HG02759 (cell line): ENCODE measurements around the gene CPPED1.

ENCODE experiments used
- ATAC-seq: cut with Tn5 transposase; IDR thresholded peaks from one replicate; pipeline ENCODE4 v1.9.1; 2021; ENCODE audit warnings: mild to moderate bottlenecking, moderate library complexity; ENCODE audit not compliant: unreplicated experiment

The CPPED1 gene

DNA sequence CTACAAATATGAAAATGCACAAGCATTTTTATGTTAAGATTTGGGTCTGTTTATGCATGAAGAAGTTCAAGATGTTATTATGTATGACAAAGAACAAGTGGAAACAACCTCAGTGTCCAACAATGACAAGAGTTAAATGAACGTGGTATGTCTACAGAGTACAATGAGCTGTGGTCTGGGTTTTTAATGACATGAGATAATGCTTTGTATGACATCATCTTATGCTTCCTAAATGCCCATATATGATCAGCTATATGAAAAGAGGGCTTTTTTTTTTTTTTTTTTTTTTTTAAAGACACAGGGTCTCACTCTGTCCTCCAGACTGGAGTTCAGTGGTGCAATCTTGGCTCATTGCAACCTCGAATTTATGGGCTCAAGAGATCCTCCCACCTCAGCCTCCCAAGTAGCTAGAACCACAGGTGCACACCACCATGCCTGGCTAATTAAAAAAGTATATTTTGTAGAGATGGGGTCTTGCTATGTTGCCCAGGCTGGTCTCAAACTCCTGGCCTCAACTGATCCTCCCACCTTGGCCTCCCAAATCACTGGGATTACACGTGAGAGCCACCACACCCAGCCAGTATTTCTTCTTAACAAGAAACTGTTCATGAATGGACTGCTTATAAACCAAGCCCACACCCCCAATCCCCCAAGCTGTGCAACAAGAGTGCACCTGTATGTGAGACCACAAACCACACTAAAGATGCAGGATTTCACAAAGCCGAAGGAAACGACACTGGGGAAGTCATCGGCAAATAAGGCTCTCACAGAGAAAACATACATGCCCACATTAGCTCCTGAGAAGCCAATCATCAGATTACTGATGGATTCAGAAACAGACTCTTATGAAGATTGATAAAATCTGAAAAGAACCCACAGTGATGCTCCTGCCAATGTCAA lies 114.5 kb downstream of the CPPED1 start:
- ATAC-seq = no peak

DNA sequence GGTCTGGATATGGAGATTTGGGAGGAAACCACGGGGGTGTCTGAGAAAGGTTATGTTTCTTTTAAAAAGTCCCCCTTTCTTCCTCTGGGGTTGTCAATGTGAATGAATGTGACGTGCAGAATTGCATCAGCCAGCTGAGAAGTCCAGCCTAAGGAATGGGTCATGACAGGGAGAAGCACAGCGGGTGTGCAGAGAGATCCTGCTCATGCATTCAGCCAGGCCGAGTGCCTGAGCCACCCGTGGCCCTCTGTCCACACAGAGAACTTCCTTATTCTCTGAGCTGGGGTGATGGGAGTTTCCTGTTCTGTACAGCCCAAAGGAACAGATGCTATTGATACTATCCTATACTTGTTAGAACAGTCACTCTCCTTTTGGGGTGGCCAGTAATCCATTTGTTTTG lies 117.9 kb downstream of the CPPED1 start:
- ATAC-seq = no peak

DNA sequence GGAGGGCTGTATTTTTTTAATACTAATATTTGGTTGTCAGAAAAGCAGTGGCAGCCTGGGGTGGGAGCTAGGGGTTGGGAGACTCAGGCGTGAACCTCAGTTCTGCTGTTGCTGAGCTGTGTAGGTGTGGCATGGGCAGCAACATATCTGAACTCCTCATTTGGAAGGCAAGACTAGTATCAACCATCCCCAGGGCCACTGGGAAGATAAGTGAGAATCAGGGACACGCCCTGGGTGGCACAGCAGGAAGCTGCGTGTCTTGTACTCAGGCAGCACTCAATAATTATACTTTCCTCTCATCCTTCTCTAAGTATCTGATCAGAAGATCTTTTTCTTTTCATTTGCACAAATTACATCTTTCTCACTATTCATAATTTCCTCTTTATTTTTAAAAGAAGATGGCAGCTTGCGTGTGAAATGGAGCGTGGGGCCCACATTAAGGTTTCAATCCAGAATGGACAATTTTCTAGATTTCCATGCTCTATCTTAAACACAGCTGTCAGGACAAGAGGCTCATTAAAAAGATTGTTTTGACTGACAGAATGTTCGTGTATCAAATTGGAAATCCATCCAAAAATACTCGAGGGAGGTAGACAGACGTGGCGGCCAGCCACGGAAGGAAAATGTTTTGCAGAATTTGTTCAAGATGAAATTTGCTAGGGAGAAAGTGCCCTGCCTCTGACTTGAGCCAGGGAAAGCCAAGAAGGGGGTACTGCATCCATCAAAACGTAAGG lies 121.1 kb downstream of the CPPED1 start:
- no peak for ATAC-seq

DNA sequence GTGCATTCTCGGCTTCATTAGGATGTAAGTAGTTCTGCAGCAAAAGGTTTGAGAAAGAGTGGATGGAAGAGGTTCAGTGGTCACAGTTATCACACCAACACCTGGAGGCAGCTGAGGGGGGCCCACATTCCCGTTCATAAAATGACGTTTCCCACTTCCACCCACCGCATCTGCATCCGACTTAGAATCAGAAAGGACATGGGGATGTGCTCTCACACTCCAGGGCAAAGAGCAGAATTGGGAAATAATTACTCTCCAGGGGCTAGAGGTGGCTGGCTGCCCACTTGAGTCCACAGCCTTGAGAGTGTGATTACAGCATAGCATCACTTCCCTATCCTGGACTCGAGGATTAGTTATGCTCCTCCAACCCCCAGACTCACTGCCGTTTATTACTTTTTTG lies 122.0 kb downstream of the CPPED1 start:
- ATAC-seq = no peak

DNA sequence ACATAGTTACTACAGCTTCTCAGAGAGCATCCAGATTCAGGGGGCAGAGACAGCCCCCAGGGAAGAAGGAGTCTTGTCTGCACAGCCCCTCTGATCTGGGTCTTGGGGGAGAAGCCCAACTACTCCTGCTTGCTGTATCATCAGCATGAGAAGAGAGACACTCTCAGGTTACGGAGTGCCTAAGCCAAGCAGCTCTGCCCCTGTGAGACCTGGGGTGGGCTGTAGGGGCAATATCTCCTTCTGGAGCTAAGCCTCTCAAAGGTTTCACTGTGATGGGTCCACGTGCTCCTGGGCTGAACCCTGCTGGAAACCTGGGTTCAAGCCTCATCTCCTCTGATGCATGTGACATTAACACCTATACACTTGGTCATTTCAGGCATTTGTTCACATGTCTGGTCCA lies 123.2 kb downstream of the CPPED1 start:
- no peak for ATAC-seq

DNA sequence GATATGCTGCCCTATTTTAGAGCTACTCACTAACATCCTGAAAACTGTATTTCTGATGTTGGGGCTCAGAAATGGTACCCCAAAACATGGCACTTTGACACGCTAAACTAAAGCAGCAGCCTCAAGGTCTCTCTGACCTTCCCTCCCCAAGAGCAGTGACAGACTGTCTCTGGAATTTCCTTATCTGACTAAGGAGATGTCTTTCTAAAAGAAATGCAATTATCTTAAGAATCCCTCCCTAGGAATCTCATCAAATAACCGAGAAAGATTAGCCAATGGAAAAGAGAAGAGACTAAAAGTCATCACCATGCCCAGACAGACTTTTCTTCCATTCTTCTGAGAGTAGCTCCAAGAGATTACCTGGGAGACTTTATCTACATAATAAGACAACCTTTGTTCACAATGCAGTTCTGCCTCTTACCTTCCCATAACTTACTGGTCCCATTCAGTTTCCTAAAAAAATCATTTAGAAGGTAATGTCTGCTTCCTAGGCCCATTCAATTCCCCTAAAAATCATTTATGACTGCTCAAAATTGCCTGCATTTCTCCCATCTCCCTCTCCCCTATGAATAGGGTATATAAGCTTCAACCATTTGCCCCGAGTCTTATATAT lies 123.9 kb downstream of the CPPED1 start:
- no peak for ATAC-seq

DNA sequence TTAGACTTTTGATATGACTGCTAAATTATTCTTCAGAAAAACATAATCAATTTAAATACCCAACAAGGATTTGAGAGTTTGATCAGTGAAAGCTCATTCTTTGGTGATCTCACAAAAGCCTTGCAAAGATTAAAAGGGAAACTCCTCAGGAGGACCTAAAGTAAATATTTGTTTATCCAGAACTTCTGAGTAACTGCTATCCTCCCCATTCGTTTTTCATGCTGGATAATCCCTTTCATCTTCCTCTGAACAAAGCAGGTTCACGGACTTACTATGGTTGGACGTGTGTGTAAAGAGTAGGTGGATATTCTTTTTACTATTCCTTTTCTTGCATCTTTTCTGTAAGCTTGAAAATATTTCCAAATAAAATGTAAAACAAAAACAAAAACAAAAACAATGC lies 124.7 kb downstream of the CPPED1 start:
- no peak for ATAC-seq

DNA sequence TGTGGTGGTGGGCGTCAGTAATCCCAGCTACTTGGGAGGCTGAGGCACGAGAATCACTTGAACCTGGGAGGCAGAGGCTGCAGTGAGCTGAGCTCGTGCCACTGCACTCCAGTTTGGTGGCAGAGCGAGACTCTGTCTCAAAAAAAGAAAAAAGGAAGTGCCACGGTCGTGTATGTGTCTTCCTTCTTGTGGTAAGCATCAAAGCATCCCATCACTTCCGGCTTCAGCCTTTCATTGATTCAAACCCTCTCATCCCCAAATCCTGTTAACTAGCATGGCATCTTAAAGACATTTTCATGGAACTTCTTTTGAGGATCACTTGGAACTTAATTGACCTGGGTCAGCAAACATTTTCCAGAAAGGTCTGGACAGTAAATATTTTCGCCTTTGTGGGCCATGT lies 126.2 kb downstream of the CPPED1 start:
- no peak for ATAC-seq

DNA sequence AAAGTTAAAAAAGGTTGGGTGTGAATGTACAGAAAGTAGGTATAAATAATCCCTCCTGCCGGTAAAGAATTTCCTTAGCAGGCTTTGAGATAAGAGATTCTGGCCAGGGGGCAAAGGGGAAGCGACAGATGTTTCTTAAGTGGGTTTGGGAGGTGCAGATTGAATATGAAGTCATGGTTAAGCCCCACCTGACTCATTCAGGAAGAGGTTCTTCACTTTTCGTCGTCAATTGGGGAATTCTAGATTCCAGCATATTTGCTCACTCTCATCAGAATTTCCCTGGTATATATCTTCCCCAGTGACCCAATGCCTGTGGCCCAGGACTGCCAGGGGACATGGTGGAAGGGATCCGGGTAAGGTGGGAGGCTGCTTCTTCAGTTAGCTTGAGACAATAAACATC lies 127.8 kb downstream of the CPPED1 start:
- ATAC-seq = no peak

DNA sequence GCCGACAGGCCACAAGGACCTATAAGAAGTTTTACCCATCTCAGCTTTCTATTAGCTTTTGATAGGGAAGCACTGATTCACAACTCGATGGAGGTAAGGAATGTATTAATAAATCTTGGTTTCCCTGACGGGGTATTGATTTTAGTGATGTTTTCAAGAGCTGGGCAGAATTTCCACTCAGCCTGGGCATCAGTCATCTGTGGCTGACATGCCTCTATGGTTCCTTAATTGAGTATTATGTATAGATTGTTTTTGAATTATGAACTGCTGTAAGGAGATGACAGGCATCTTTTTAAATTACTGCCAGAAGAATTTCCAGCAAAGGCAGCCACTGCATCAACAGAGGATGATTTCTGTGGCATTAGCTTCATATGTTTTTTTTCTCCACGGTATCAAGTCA lies 128.6 kb downstream of the CPPED1 start:
- no peak for ATAC-seq

DNA sequence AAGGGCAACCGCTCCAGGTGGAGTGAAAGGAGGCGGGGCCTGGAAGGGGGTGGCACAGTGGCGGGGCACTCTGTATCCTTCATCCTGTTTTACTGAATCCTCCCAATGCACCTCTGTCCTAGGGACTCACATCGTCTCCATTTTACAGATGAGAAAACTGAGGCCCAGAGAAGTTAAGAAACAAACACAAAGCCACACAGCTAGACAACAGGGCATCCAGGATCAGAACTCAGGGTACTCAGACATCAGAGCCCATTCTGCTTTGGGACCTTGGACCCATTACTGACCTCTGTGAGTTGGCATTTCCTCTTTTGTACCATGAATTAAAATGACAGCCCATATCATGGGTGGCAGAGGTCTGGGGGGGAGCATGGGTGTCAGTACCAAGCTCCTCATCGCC lies 129.2 kb downstream of the CPPED1 start:
- no peak for ATAC-seq

DNA sequence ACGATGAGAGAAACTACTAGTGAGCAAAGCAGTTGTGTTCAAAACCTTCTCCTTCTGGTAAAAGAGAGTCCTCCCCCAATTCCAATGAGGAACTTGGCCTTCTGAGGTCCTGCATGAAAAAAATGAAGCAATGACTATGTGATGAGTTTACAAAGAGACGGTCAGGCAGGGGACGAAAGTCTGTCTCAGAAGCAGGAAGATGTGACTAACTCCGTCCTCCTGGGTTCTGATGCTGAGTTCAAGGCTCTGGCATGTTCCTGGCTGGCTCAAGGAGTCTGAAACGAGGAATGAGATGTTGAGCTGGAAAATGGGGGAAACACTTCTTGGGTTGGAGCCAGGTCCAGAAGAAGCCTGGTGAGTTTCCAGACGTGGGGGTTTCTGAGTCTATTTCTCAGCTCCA lies 129.6 kb downstream of the CPPED1 start:
- ATAC-seq = no peak

DNA sequence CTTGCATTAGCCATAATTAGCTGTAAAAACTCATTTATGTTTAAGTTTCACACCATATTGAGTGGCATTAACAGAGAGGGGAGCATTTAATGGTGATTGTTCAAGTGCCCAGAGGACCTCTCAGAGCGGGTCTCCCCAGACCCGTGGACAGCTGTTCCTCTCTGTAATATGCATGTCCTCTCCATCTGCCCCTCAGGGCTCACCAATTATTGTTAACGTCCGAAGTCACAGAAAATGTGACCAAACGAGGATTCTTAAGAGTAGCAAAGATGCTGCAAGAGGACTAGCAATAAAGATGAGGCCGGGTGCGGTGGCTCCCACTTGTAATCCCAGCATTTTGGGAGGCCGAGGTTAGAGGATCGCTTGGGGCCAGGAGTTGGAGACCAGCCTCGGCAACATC lies 130.2 kb downstream of the CPPED1 start:
- no peak for ATAC-seq

DNA sequence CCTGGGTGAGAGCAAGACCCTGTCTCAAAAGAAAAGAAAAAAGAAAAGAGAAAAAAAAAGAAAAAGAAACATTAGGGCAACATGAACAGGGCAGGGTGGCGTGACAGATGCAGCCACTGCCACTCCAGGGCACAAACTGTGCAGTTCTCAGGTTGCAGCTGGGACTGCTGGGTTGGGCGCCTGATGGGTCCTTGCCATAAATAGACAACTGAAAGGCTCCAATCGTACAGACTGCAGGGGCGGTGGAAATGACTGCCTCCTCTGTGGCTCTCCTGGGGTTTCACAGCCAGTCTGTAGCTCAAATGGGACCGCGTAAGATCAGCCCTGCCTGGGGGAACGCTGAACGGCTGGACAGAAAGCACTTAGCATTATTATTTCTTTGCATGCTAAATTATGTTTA lies 130.7 kb downstream of the CPPED1 start:
- ATAC-seq = no peak

DNA sequence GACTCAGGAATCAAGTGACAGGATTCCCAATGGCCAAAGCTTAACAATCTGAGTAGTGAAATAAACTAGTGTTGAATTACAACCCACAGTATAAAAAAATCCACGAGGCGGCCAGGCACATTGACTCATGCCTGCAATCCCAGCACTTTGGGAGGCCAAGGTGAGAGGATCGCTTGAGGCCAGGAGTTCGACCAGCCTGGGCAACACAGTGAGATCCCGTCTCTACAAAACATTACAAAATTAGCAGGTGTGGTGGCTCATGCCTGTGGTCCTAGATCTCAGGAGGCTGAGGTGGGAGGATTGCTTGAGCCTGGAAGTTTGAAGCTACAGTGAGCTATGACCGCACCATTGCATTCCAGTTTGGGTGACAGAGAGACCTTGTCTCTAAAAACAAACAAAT lies 133.8 kb downstream of the CPPED1 start:
- ATAC-seq = no peak

DNA sequence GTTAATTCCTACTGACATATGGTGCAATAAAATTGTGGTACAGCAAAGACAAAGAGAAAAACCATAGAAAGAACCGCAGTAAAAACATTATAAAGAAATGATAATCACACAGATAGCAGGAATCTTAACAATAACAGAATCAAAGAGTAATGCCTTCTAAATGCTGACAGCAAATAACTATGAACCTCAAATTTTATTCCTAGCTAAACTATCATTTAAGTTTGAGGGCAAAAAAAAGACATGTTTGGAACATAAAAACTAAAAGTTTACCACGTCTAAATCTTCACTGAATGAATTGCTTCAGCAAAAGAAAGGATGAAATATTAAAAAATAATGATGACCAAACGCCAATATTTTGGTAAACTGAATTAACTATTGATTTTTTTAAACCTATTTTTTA lies 135.8 kb downstream of the CPPED1 start:
- no peak for ATAC-seq

DNA sequence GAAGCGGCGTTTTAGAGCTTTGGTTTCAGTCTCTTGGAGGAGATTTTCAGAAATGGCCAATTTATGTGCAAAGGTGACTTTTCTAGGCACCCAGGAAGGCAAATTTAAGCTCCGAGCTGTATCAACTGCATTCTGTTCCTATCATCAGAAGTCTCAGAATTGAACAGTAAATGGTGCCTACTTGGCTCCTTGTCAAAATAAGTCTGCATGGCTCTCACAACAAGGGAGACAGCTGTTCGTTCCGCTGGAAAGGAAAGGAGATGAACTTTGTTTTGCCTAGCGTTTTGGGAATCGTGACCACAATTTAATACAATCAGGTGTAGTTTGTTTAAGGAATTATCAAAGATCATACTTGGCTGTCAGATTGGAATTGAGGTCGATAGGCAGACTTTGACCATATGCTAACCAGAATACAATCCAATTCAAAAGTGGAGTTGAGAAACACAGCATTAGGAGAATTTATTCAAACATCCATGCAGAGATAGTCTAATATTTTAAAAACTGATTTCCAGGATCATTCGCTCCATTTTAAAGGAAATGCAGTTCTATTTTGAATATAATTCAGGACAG lies 139.4 kb downstream of the CPPED1 start:
- ATAC-seq = no peak

DNA sequence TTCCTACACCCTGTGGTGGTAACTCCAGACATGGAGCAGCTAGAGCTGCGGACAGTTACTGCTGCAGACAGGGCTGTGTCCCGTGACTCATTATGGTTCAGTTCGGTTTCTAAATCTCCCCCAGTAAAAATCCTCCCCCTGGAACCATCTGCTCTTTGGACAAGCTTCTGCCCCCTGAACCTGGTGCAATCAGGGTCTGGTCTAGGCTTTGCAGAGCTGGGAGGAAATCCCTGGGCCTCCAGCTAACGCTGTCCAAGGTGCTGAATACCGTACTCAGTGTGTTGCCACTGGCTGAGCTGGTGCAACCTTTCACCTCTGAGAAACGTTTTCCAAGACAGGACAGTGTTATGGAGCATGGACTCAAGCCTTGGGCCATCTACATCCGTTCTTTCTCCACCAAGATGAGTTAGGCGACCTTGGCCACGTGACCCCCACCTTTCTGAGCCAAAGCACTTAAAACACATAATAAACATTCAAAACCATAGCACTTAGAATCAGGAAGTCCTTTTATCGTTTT lies 142.0 kb downstream of the CPPED1 start:
- no peak for ATAC-seq

DNA sequence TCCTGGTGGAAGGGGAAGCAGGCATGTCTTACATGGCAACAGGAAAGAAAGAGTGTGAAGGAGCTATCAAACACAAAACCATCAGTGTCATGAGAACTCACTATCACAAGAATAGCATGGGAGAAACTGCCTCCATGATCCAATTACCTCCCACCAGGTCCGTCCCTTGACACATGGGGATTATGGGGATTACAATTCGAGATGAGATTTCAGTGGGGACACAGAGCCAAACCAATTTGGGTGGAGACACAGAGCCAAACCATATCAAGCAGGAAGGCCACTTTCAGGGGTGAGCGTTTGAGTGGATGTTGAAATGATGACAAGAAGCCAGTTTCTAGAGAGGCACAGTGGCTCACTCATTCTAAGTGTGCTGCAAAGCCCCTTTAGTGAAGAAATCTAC lies 143.8 kb downstream of the CPPED1 start:
- ATAC-seq = no peak

DNA sequence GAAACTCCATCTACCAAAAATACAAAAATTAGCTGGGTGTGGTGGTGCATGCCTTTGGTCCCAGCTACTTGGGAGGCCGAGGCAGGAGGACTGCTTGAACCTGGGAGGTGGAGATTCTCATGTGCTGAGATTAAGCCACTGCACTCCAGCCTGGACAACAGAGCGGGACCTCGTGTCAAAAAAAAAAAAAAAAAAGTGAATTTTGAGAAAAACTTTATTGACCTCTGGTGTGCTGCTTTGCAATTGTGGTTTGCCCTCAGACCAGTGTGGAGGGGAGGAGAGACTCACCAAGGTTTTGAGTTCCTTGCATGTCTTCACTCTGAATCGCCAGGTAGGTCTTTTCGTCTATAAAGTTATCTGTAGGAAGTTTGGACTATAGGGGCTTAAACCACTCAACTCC lies 145.2 kb downstream of the CPPED1 start:
- no peak for ATAC-seq

DNA sequence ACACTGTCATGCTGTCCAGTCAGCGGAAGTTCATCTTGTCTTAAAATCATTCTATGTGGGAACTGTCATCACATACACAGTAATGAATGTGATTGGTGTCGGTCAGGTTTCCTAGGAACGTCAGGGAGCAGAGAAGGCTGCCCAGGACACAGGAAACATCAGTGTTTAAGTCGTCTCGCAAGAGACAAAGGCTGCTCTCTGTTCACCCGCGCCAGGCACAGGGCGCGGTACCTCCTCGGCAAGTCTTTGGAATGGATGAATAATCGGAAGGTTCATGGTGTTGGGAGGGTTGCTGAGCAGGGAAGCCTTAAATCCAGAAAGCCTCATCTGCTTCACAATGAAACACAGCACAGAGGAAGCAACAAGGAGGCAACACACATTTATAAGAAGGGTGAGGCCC lies 148.2 kb downstream of the CPPED1 start:
- ATAC-seq = no peak
